NCI-H226 (cell line): ENCODE data around the gene ETFDH.
"Not testable (repeated sequence)": the region's sequence is repeated elsewhere in the genome, so short reads cannot be mapped to it uniquely, and the experiment has no call there.

Experiments used
- DNase-seq: peaks from one replicate; pipeline ENCODE4 v3.0.0-alpha.2; 2015

ETFDH gene

DNA sequence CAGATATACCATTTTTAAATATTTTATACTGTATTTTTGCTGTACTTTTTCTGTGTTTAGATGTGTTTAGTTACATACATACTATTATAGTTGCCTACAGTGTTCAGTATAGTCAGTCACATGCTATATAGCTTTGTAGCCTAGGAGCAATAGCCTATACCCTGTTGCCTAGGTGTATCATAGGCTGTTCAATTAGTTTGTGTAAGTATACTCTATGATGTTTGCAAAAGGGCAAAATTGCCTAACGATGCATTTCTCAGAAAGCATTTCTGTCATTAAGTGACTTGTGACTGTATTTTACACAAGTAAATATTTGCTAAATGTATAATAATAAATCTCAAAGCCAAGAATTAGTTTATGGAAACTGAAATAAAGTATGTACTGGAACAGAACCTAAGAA, 9.5 kb downstream of the ETFDH start:
- DNase-seq = no peak

DNA sequence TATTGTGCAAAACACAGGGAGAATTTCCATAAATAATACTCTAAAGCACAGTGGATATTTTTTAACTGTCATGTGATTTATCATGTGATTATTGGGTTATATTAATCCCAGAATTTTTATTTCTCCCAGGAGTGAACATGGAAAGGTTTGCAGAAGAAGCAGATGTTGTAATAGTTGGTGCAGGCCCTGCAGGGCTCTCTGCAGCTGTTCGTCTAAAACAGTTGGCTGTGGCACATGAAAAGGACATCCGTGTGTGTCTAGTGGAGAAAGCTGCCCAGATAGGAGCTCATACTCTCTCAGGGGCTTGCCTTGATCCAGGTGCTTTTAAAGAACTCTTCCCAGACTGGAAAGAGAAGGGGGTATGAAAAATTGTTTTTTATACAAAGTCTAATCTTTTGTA, 10.0 kb downstream of the ETFDH start:
- DNase-seq = no peak

DNA sequence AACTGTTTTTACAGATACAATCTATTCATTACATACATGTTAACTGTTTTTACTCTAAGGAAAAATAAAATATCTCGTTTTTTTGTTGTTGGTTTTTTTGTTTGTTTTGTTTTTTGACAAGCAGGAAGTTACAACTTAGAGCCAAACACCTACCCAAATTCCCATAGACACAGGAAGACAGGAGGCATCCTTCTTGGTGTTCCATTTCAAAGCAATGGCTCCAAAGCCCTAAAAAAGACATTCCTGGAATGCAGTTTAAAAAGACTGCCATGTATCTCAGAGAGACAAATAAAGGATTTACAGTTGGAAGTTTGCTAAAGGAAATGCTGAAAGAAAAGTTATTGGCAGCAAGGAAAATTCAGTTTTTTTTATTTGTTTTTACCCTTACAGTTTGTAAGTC, 16.7 kb downstream of the ETFDH start:
- no peak for DNase-seq

DNA sequence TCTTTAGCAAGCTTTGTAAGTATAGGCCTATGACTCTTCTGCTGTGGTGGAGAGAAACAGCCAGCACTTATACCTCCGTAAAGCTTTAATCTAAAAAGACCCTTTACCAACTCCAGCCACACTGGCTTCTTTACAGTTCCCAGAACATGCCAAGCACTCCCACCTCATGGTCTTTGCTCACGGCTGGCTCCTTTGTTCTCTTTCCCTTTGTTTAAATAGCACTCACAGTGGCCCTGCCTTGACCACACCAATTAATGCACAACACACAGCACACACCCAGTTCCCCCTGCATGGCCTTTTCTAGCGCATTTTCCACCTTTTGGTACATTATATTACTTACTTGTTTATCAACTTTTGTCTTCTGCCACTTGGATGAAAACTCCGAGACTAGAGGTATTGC, 32.2 kb downstream of the ETFDH start:
- DNase-seq = no peak

DNA sequence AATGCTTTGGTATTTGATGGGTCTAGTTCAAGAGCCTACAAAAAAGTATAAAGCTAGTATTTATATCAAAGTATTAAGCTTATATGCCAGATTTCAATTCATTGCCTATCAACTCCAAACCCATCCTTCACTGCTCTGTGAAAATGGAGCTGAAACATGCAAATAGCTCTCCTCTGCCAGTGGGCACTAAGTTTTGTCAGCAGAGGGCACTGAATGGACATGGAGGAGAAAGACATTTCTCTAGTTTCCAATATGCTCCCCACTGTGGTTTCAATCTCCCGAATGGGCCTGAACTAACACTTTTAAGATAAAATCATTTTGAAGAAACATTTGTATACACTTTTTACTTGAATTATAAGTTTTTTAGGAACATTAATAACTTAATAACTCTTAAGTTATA, 38.7 kb downstream of the ETFDH start:
- peak; percentile 3 for DNase-seq

DNA sequence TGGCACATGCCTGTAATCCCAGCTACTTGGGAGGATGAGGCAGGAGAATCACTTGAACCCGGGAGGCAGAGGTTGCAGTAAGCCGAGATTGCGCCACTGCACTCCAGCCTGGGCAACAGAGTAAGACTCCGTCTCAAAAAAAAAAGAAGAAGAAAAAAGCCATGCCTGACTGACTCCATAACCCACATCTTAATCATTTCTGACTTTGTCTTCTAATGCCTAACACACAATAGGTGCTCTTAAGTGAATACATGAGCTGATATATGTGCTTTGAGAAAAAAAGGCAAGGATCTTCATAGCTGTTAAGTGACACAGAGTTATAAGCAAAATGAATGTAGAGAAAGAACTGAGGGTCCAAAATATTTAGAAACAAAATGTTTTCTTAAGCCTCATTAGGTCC, 40.5 kb downstream of the ETFDH start:
- not testable (repeated sequence) for DNase-seq

DNA sequence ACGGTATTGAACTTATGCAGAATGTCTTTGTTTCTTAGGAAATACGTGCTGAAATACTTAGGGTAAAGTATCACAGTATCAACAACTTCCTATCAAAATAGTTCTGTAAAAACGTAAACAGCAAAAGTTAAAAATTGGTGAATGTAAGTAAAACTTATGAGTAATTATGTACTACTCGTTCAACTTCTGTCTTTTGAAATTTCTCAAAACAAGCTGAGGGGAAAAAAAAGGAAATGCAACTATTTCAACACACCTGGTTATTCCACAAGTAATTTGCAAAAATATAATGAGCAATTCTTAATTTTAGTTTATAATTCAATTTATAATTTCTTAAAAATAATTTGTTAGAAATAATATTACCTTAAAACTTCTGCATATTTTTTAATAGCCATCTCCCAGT, 42.8 kb downstream of the ETFDH start:
- DNase-seq = no peak

DNA sequence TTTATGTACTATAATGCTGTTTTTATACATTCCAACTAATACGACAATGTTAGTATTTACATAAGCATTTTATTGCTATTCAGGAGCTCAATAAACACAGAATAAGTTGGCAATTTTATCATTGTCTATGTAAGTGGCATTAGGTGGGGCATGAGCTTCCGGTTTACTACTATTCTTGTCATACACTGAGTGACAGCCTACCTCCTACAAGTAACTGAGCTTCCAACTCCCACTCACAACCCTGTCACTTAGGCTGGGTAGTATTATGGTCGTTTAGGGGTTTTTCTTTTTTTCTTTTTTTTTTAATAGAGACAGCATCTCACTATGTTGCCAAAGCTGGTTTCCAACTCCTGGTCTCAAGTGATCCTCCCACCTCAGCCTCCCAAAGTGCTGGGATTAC, 43.7 kb downstream of the ETFDH start:
- DNase-seq = no peak

DNA sequence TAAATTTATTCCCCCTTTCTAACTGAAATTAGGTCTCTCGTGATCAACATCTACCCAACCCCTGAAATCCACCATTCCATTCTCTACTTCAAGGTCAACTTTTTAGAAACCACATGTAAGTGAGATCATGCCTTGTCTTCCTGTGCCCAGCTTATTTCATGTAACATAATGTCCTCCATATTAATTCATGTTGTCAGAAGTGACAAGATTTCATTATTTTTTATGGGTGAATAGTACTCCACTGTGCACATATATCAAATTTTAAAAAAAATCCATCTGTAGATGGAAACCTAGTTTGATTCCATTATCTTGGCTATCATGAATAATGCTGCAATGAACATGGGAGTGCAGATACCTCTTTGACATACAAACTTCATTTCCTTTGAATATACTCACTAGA, 49.6 kb downstream of the ETFDH start:
- no peak for DNase-seq

DNA sequence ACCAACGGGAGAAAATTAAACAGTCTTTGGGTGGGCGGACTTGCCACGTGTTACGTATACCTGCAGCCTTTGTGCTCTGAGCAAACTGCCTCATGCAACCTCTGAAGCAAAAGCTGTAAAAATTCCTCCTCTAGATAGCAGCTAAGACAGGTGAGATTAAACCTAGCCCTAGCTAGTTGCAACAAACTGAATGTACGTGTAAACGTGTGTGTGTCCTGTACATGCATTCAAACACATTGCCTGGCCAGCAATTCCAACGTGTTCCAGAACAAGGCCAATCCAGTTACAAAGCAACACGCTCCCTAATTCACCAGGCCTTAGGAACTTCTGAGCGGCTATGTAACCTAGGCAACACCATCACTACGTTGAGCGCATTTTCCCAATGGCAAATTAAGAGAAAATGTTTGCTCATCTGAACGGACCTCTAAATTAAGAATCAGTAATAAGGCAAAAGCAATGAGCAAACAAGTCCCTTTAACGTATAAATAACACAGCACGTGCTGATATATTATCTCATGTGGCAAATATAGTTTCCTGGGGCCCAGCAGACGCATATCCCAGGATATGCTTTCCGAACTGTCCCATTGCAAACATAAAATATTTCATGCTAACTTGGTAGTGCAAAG, 50.3 kb downstream of the ETFDH start:
- no peak for DNase-seq

DNA sequence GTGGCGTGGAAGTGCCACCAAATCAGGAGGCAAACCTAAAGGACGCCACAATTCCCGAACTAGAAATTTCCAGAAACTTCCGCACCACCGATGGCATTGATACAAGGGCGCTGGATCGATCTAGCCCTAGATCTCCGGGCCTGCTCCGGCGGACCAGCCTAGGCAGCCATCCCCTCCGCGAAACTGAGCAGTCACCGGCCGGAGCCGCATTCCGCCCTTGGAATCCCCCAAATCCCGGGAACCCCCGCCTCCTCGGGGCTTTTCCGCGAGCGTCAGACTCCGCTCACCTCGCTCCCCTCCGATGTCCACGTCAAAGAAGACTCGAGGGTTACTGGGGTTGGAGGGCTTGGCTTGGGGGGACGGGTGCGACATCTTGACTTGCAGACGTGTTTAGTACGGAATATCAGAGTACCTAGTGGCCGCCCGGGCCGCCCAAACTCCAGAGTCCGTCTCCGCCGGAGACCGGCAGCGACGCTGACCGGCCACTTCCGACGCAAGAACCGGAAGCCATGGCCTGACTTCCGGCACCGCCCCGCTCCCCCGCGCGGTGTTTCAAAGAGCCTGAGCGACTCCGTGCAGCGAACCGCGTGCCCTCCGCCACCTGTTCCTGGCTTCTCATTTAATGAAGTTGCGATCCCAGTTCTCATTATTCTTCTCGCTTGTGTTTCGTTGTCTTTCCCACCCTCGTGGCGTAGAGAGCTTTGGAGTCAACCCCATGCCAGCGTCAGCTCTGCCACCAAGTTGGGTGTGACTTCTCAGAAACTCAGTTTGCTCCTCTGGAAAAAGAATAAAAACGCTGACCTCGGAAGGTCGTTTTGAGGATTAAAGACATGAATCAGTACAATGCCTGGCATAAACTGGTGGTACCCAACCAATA, 51.1 kb downstream of the ETFDH start, which contains the start of gene PPID:
Gene PPID (minus strand): TSS at position 480 of the 877 bp plus-strand sequence. CDS start 108 bp downstream, at position 372.
- peak; percentile 66 for DNase-seq

DNA sequence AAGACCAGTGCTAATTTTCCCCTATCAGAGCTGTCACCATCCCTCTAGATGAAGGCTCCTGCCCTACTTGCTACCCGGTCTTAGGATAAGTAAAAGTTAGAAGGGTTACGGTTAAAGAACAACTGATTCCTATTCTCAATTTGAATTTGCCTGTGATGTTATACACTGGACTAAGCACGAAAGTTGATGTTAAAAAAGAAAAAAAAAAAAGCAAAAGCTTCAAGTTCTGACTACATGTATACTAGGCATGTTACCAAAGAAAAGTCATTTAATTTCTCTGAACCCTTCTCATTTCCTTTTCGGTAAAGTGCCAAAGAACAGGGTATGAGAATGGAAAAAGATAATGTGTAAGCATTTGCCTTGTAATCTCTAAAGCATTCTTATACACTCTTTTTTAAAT, 52.5 kb downstream of the ETFDH start:
- DNase-seq = no peak

DNA sequence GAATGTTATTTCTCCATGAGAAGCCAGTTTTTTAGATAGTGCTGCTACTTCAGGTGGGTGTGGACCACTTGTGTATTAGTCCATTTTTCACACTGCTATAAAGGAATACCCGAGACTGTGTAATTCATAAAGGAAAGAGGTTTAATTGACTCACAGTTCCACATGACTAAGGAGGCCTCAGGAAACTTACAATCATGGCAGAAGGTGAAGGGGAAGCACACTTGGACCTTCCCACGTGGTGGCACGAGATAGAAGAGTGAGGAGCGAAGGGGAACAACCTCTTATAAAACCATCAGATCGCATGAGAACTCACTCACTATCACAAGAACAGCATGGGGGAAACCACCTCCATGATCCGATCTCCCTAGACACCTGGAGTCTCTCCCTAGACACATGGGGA, 54.5 kb downstream of the ETFDH start:
- no peak for DNase-seq

DNA sequence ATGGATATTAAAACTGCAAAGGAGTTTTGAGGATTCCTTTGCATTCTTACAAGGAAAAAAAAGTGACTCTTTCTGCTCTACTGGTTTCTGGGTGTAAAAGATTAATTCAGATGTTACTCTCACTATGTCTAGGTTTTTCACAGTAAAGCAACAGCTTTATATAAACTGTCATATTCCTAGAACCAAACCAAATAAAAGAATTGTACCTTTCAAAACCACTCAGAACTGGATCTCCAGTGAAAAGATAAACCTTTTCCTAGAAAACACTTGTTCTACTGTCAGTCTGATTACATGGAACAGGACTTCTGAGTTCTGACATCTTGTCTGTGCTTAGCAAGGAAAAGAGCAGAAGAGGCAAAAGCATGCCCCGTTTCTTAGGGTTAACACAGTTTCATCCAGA, 56.1 kb downstream of the ETFDH start:
- DNase-seq = no peak

DNA sequence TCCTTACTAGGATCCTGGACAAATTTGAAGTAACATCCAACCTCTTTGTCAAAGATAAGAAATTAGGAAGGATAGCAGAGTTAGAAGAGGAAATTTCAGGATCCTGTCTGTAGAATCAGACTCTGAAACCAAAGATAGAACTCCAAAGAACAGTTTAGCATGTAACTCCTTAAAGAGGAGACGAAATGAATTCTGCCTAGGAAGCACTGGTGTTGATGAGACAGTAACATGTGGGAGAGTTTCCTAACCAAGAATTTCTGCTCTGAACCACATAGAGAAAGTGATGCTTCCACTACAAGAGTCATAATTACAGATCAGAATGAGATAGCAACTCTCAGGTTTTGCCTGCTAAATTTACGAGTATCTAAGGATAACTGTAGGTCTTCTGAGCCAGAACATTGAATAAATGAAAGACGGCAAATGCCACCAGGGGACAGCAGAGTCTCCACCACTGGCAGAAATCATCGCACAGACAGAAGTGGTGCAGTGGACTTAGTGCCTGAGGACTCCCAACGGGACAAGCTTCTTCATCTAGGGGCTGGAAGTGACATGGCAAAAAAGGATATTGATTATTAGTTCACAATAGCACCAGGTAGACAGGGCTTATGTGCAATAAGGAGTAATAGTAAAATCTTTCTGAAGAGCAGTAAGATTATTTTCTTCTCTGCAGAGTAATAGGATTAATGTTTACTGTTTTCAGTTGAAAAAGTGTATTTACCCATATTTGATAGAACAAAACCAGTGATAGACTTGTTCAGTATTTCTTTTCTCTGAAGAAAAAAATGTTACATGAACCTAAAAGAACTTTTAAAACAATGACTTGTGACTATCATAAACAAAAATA, 57.8 kb downstream of the ETFDH start:
- peak; percentile 3 for DNase-seq

DNA sequence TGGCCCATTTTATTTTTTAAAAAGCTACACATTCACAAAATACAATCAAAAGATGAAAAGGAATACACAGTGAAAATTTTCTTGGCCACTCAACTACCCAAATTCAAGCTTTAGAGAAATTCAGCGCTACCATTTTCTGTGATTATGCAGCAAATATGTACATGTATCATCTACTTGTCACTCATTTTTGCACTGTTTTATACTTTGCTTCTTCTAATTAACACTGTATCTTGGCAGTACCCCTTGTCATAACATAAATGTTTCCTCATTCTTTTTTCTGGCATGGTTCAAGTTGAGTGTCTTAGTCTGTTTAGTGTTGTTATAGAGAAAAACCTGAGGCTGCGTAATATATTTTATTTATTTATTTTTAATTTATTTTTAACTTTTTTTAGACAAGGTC, 66.8 kb downstream of the ETFDH start:
- DNase-seq = no peak

DNA sequence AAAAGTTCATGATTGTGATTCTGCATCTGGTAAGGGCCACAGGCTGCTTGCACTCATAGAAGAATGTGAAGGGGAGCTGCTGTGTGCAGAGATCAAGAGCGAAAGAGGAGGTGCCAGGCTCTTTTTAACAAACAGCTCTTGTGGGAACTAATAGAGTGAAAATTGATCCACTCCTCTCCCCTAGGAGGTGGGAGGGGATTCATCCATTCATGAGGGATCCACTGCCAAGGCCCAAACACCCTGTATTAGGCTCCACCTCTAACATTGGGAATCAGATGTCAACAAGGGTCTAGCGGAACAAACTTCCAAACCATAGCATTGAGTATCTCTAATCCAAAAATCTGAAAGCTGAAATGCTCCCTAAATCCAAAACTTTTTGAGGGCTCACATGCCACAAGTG, 67.5 kb downstream of the ETFDH start:
- DNase-seq = no peak

DNA sequence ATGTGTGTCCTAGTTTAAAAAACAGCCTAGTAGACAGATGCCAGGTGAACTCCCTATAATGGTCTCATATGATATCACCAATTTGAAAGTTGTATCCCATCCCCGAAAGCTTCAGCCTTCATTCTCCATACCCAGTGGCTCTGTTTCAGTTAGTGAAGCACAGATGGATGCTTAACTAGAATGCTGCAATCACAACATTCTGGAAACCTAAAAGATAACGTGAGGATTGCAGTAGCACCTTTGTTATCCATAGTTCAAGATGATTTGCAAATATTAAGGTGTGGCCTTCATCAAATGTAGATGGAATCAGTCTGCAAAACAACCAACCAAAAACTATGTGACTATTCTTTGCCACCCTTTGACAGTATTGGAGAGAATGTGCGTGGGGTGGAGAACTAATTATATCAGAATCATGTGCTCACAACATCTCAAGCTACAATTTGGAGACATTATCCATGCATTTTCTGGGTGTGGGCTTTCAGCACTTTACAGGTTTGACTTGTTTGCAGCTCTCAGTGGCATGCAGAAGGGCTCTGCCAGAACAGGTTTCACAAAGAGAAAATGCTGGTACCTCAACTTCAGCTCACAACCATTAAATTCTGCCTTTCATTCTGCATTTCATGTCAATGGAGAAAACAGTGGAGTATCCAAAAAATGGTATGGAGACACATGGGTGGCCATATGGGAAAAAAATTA, 69.4 kb downstream of the ETFDH start:
- DNase-seq = no peak

DNA sequence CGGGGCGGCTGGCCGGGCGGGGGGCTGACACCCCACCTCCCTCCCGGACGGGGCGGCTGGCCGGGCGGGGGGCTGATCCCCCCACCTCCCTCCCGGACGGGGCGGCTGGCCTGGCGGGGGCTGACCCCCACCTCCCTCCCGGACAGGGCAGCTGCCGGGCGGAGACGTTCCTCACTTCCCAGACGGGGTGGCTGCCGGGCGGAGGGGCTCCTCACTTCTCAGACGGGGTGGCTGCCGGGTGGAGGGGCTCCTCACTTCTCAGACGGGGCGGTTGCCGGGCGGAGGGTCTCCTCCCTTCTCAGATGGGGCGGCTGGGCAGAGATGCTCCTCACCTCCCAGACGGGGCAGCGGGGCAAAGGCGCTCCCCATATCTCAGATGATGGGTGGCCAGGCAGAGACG, 74.4 kb downstream of the ETFDH start:
- not testable (repeated sequence) for DNase-seq

DNA sequence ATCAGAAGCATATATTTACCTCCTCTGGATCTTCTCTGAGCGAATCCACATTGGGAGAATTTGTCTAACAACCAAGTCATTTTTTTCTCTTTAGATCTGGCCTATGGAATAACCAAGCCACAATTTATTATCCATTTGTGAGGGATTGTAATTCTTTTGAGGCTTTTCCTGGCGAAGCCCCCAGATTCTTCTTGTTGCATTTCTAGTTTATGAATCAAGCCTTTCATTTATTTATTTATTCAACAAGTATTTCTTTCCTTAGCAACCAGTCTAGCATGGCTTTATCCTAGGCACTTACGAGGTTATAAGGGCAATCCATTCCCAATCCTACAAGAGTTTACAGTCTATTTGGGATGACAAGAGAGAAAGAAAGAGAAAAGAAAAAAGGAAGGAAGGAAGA, 78.3 kb downstream of the ETFDH start:
- DNase-seq = peak; percentile 2

DNA sequence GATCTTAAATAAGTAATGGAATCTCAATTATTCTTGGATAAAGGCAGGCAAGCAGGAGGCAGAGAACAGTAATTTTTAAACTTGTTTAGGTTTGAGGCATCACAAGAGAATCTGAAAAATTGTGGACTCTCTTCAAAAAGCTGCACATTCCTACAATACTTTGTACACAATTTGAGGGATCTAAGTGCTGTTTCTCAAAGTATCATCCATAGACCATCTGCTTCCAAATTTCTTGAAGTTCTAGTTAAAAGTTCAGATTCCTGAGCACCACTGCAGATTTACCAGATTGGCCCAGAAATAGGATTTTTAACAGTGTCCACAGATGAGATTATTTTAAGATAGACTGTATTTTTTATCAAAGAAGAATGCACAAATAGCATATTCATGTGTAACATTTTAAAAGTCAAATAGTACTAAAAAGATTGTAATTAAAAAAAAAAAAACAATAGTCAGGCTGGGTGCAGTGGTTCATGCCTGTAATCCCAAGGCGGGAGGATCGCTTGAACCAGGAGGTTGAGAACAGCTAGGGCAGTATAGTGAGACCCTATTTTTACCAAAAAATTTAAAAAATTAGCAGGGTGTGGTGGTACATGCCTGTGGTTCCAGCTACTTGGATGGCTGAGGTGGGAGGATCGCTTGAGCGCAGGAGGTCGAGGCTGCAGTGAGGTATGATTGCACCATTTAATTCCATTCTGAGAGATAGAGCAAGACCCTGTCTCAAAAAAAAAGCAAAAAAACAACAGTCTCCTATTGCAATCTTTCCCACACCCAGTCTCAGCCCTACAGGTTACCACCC, 82.5 kb downstream of the ETFDH start:
- peak; percentile 24 for DNase-seq

DNA sequence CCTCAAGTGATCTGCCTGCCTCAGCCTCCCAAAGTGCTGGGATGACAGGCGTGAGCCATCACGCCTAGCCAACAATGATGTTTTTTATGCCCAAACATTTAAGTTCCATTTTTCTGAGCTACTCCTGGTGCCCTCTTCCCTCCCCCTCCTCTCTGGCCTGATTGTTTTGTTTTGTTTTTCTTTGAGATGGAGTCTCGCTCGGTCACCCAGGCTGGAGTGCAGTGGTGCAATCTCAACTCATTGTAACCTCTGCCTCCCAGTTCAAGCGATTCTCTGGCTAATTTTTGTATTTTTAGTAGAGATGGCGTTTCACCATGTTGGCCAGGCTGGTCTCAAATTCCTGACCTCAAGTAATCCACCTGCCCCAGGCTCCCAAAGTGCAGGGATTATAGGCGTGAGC, 83.7 kb downstream of the ETFDH start:
- not testable (repeated sequence) for DNase-seq
